GM21529 (cell line): Measurements from ENCODE around the gene C5orf47.

Source experiments
- ATAC-seq: cut with Tn5 transposase; IDR thresholded peaks from one replicate; pipeline ENCODE4 v1.9.1; 2021; ENCODE audit not compliant: unreplicated experiment

Gene C5orf47

DNA sequence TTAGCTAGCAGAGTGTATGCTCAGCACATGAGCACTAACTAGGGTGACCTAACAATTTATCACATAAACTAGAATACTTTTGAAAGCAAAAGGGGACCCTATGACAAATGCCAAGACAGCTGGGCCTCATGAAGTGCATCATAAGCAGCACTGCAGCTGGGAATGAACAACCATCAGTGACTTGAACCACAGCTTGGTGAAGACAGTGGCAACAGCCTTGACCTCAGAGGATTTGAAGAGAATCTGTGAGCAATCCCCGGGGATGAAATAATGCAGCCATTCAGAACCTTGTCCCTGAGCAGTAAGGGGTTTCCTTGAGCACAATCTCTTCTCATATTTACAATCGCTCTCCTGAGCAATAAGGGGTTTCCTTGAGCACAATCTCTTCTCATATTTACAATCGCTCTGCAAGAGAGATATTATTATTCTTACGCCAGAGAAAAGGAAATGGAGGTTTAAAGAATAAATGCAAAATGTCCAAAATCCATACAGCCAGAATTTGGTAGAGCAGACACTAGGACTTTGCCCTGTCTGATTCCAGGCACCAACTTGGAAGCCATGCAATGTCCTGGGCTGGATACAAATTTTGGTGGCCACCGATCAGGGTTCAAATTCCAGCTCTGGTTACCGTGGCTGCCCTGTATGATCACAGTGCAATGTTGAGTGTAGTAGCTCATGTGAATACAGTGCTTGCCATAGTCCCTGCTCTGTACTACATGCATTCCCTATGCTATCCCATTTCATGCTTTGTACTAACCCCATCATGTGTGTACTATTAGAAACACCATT is 55.7 kb downstream of the C5orf47 start:
- no peak for ATAC-seq

- peak; percentile 95 for ATAC-seq
Observed at GRCh38 chr5:174045470-174046025, 56.6 kb downstream of the C5orf47 start, which contains the start of gene NSG2. NSG2 (plus strand) TSS chr5:174045706; CDS start chr5:174046756, 1,050 bp downstream.

DNA sequence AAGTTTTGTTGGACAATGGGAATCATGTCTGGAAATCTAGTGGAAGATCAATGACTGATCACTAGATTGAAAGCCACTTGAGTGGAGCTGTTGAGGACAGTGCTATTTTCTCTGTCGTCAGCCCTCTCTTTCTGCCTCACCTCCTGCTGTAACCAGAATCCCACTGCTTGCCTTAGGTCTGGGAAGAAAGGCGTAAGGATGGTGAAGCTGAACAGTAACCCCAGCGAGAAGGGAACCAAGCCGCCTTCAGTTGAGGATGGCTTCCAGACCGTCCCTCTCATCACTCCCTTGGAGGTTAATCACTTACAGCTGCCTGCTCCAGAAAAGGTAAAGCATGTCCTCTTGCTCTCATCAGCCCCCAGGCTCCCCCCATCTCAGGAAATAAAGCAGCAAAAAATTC is 57.6 kb downstream of the C5orf47 start:
- ATAC-seq = no peak

GRCh38 chr5:174047472-174048099 is 58.6 kb downstream of the C5orf47 start:
- no peak for ATAC-seq

GRCh38 chr5:174052636-174053035 is 63.7 kb downstream of the C5orf47 start:
- ATAC-seq = no peak

- ATAC-seq = no peak
Observed at GRCh38 chr5:174053905-174054304, 64.9 kb downstream of the C5orf47 start.
